Ectodermal cell (in vitro differentiated cells): Measurements from ENCODE around the gene CCDC97. TPM values are rescaled to one million over a fixed set of nuclear protein-coding genes. Genes with fewer than 3 reads are reported as not detected.

ENCODE experiments used
- H3K27ac ChIP-seq: 2 replicates; pipeline ENCODE4 v1.7.0; 2013; ENCODE audit warnings: mild to moderate bottlenecking, low read depth, low read length; ENCODE audit not compliant: insufficient read depth, poor library complexity, severe bottlenecking
- H3K27me3 ChIP-seq: 2 replicates; pipeline ENCODE4 v1.7.0; 2013; ENCODE audit warnings: mild to moderate bottlenecking, low read length; ENCODE audit not compliant: insufficient read depth, control insufficient read depth, poor library complexity, severe bottlenecking
- H3K36me3 ChIP-seq: one replicate; pipeline ENCODE4 v1.7.0; 2013; ENCODE audit warnings: low read length; ENCODE audit not compliant: control insufficient read depth, insufficient read depth
- H3K4me1 ChIP-seq: one replicate; pipeline ENCODE4 v1.7.0; 2013; ENCODE audit warnings: low read length; ENCODE audit not compliant: control insufficient read depth, insufficient read depth
- H3K4me3 ChIP-seq: 2 replicates; pipeline ENCODE4 v1.7.0; 2013; ENCODE audit warnings: low read depth, low read length, control low read depth; ENCODE audit not compliant: insufficient read depth
- H3K9me3 ChIP-seq: 2 replicates; pipeline ENCODE4 v1.7.0; 2013; ENCODE audit warnings: mild to moderate bottlenecking, low read length, moderate library complexity; ENCODE audit not compliant: control insufficient read depth
- WGBS, 2 experiments: methylation state at CpG; one replicate each; pipeline ENCODE4 v1.1.7; 2013; ENCODE audit warnings: missing lambda C conversion rate in 2 of 2; 5-methylcytosine and 5-hydroxymethylcytosine counted together
- polyA plus RNA-seq, 4 experiments: library from polyadenylated mRNA; stranded (reverse); fragments of 50-300 nt; gene quantifications; one replicate each; pipeline ENCODE4 v1.2.3, GENCODE V29; 2013

The CCDC97 gene
- 37.0 TPM for polyA plus RNA-seq (2013, experiment 1 of 4)
- 46.9 TPM for polyA plus RNA-seq (2013, experiment 2 of 4)
- 32.0 TPM for polyA plus RNA-seq (2013, experiment 3 of 4)
- 35.4 TPM for polyA plus RNA-seq (2013, experiment 4 of 4)

GRCh38 chr19:41310033-41310831, at the start of gene CCDC97:
TSS of gene CCDC97 (plus strand) at chr19:41310172. CDS start at chr19:41310311, 139 bp downstream.
- H3K27me3 ChIP-seq: no peaks in the 10 kb centered on the region
- peak within 1 kb of the TSS; percentile 81 for H3K4me3 ChIP-seq
- H3K9me3 ChIP-seq: no peaks in the 10 kb centered on the region
- WGBS, 2 experiments: 0% methylated on average over 47 of the region's 47 CpGs
- peak within 1 kb of the TSS; percentile 88 for H3K27ac ChIP-seq
- H3K36me3 ChIP-seq: peaks cover 18% of the 10 kb centered on the region
- peaks cover 15% of the 10 kb centered on the region for H3K4me1 ChIP-seq

GRCh38 chr19:41261474-41262190, 48.3 kb upstream of the CCDC97 start:
- WGBS, 2 experiments: 85 to 86% methylated on average over 10 of the region's 10 CpGs
- H3K36me3 ChIP-seq: peaks cover 24% of the 10 kb centered on the region
- no peak overlapping the region for H3K27ac ChIP-seq

GRCh38 chr19:41263042-41263849, 46.7 kb upstream of the CCDC97 start:
- Histone ChIP-seq H3K4me1 (peaks cover 9% of the 10 kb centered on the region), H3K4me3 (peak overlapping the region; percentile 99), H3K9me3 (no peaks in the 10 kb centered on the region), H3K36me3 (peaks cover 19% of the 10 kb centered on the region), H3K27ac (peak overlapping the region; percentile 96), H3K27me3 (no peaks in the 10 kb centered on the region)
- WGBS, 2 experiments: 0 to 1% methylated on average over 46 of the region's 46 CpGs

More at GRCh38 chr19:41261474-41262190, 48.3 kb upstream of the CCDC97 start:
- Histone ChIP-seq H3K4me3 (peak overlapping the region; percentile 99), H3K4me1 (peaks cover 5% of the 10 kb centered on the region), H3K9me3 (no peaks in the 10 kb centered on the region), H3K27me3 (no peaks in the 10 kb centered on the region)

- peak within 1 kb of the TSS; percentile 99 for H3K4me3 ChIP-seq
- peak within 1 kb of the TSS; percentile 96 for H3K27ac ChIP-seq
- H3K9me3 ChIP-seq: no peaks in the 10 kb centered on the region
- peaks cover 21% of the 10 kb centered on the region for H3K36me3 ChIP-seq
- no peaks in the 10 kb centered on the region for H3K27me3 ChIP-seq
- H3K4me1 ChIP-seq: peaks cover 9% of the 10 kb centered on the region
- WGBS, 2 experiments: 0% methylated on average over 55 of the region's 55 CpGs
Measured at GRCh38 chr19:41263850-41264580, 46.0 kb upstream of the CCDC97 start, which contains the start of gene HNRNPUL1. TSS of gene HNRNPUL1 (plus strand) at chr19:41264372. CDS start at chr19:41264504, 132 bp downstream.

GRCh38 chr19:41264581-41265394, 45.2 kb upstream of the CCDC97 start:
- H3K27ac ChIP-seq: peak overlapping the region; percentile 96
- no peaks in the 10 kb centered on the region for H3K27me3 ChIP-seq
- whole genome bisulfite sequencing, 2 experiments: 0% methylated on average over 75 of the region's 75 CpGs
- peaks cover 9% of the 10 kb centered on the region for H3K4me1 ChIP-seq
- H3K4me3 ChIP-seq: peak overlapping the region; percentile 88
- peaks cover 23% of the 10 kb centered on the region for H3K36me3 ChIP-seq
- H3K9me3 ChIP-seq: no peaks in the 10 kb centered on the region

- H3K36me3 ChIP-seq: peaks cover 25% of the 10 kb centered on the region
- H3K4me3 ChIP-seq: peak overlapping the region; percentile 88
- no peaks in the 10 kb centered on the region for H3K9me3 ChIP-seq
- H3K4me1 ChIP-seq: peaks cover 9% of the 10 kb centered on the region
- no peak overlapping the region for H3K27ac ChIP-seq
- WGBS, 2 experiments: 15 to 22% methylated on average over 17 of the region's 17 CpGs
- no peaks in the 10 kb centered on the region for H3K27me3 ChIP-seq
Measured at GRCh38 chr19:41265395-41266153, 44.4 kb upstream of the CCDC97 start.

- Histone ChIP-seq H3K4me3 (no peak overlapping the region), H3K4me1 (peaks cover 9% of the 10 kb centered on the region), H3K9me3 (no peaks in the 10 kb centered on the region), H3K27me3 (no peaks in the 10 kb centered on the region), H3K36me3 (peaks cover 60% of the 10 kb centered on the region), H3K27ac (no peak overlapping the region)
- WGBS, 2 experiments: 90 to 94% methylated on average over 2 of the region's 2 CpGs
Measured at GRCh38 chr19:41269055-41269454, 40.9 kb upstream of the CCDC97 start.

- WGBS, 2 experiments: 97% methylated on average over 5 of the region's 5 CpGs
- Histone ChIP-seq H3K27ac (no peak overlapping the region), H3K4me3 (no peak overlapping the region), H3K36me3 (peaks cover 65% of the 10 kb centered on the region), H3K9me3 (no peaks in the 10 kb centered on the region), H3K4me1 (peaks cover 9% of the 10 kb centered on the region), H3K27me3 (no peaks in the 10 kb centered on the region)
Measured at GRCh38 chr19:41269571-41269970, 40.4 kb upstream of the CCDC97 start.
